ENCODE data around the gene INHBB. TPM values are rescaled to one million over a fixed set of nuclear protein-coding genes. Genes with fewer than 3 reads are reported as not detected.

The INHBB gene
- total RNA-seq, 1 donor from 2014 or later: 0.34 TPM

GRCh38 chr2:120375251-120376020 lies 29.5 kb downstream of the INHBB start:
- no peaks in the 10 kb centered on the region for H3K4me1 Mint-ChIP-seq (ENCODE audit: low read depth, unreplicated experiment)
- H3K27me3 Mint-ChIP-seq (ENCODE audit: unreplicated experiment): peaks cover 7% of the 10 kb centered on the region
- no peak overlapping the region for H3K27ac Mint-ChIP-seq (ENCODE audit: unreplicated experiment)
- TF ChIP-seq CTCF (IDR thresholded peaks at IDR 0.05; ENCODE audit: partially characterized antibody, unreplicated experiment): no peak
- no peak overlapping the region for H3K4me3 Mint-ChIP-seq (ENCODE audit: unreplicated experiment)
- no peak for DNase-seq
- H3K9me3 Mint-ChIP-seq (ENCODE audit: unreplicated experiment): peaks cover 4% of the 10 kb centered on the region
- H3K36me3 Mint-ChIP-seq (ENCODE audit: unreplicated experiment): no peaks in the 10 kb centered on the region

- Mint-ChIP-seq H3K36me3 (ENCODE audit: unreplicated experiment) (no peaks in the 10 kb centered on the region), H3K27me3 (ENCODE audit: unreplicated experiment) (peaks cover 10% of the 10 kb centered on the region), H3K4me3 (ENCODE audit: unreplicated experiment) (no peak overlapping the region), H3K4me1 (ENCODE audit: low read depth, unreplicated experiment) (no peaks in the 10 kb centered on the region), H3K27ac (ENCODE audit: unreplicated experiment) (no peak overlapping the region), H3K9me3 (ENCODE audit: unreplicated experiment) (peaks cover 6% of the 10 kb centered on the region)
- DNase-seq: no peak
- no peak for TF ChIP-seq CTCF (IDR thresholded peaks at IDR 0.05; ENCODE audit: partially characterized antibody, unreplicated experiment)
Observed at GRCh38 chr2:120376101-120376500, 30.2 kb downstream of the INHBB start.

- no peaks in the 10 kb centered on the region for H3K4me1 Mint-ChIP-seq (ENCODE audit: low read depth, unreplicated experiment)
- DNase-seq: no peak
- H3K27ac Mint-ChIP-seq (ENCODE audit: unreplicated experiment): no peak overlapping the region
- TF ChIP-seq CTCF (IDR thresholded peaks at IDR 0.05; ENCODE audit: partially characterized antibody, unreplicated experiment): no peak
- H3K27me3 Mint-ChIP-seq (ENCODE audit: unreplicated experiment): peaks cover 10% of the 10 kb centered on the region
- no peak overlapping the region for H3K4me3 Mint-ChIP-seq (ENCODE audit: unreplicated experiment)
- H3K36me3 Mint-ChIP-seq (ENCODE audit: unreplicated experiment): no peaks in the 10 kb centered on the region
- H3K9me3 Mint-ChIP-seq (ENCODE audit: unreplicated experiment): peaks cover 2% of the 10 kb centered on the region
Observed at GRCh38 chr2:120376679-120377640, 31.0 kb downstream of the INHBB start.

- Mint-ChIP-seq H3K27ac (ENCODE audit: unreplicated experiment) (no peak overlapping the region), H3K9me3 (ENCODE audit: unreplicated experiment) (peaks cover 2% of the 10 kb centered on the region), H3K36me3 (ENCODE audit: unreplicated experiment) (no peaks in the 10 kb centered on the region), H3K4me1 (ENCODE audit: low read depth, unreplicated experiment) (no peaks in the 10 kb centered on the region), H3K27me3 (ENCODE audit: unreplicated experiment) (peaks cover 8% of the 10 kb centered on the region), H3K4me3 (ENCODE audit: unreplicated experiment) (no peak overlapping the region)
- no peak for DNase-seq
- TF ChIP-seq CTCF (IDR thresholded peaks at IDR 0.05; ENCODE audit: partially characterized antibody, unreplicated experiment): no peak
Observed at GRCh38 chr2:120378605-120379004, 32.7 kb downstream of the INHBB start.

Data from glutamatergic neuron (in vitro differentiated cells).